Measurements from ENCODE around the gene FOXS1.

Gene FOXS1

GRCh38 chr20:31861135-31861384 is 15.7 kb upstream of the FOXS1 start:
- DNase-seq = no peak

GRCh38 chr20:31860390-31861134 is 15.2 kb upstream of the FOXS1 start:
- no peak for DNase-seq

GRCh38 chr20:31859998-31860380 is 14.6 kb upstream of the FOXS1 start:
- DNase-seq = no peak

GRCh38 chr20:31859266-31859997 is 14.0 kb upstream of the FOXS1 start:
- DNase-seq = no peak

- DNase-seq = no peak
Measured at GRCh38 chr20:31858760-31859083, 13.3 kb upstream of the FOXS1 start.

- DNase-seq = no peak
Measured at GRCh38 chr20:31857861-31858759, 12.7 kb upstream of the FOXS1 start.

- DNase-seq = no peak
Measured at GRCh38 chr20:31856516-31856915, 11.1 kb upstream of the FOXS1 start.

- no peak for DNase-seq
Measured at GRCh38 chr20:31853481-31853880, 8.1 kb upstream of the FOXS1 start.

GRCh38 chr20:31851240-31851955 is 6.0 kb upstream of the FOXS1 start:
- no peak for DNase-seq

- no peak for DNase-seq
Measured at GRCh38 chr20:31849306-31849930, 4.0 kb upstream of the FOXS1 start.

- DNase-seq = no peak
Measured at GRCh38 chr20:31848088-31848999, 2.9 kb upstream of the FOXS1 start.

- DNase-seq = no peak
Measured at GRCh38 chr20:31846793-31847138, 1.4 kb upstream of the FOXS1 start.

- DNase-seq = no peak
Measured at GRCh38 chr20:31844737-31845299, 586 bp downstream of the FOXS1 start.

- DNase-seq = no peak
Measured at GRCh38 chr20:31843881-31844280, 1.5 kb downstream of the FOXS1 start.

GRCh38 chr20:31843288-31843687 is 2.1 kb downstream of the FOXS1 start:
- no peak for DNase-seq

GRCh38 chr20:31842471-31843157 is 2.8 kb downstream of the FOXS1 start:
- no peak for DNase-seq

GRCh38 chr20:31841928-31842327 is 3.5 kb downstream of the FOXS1 start:
- DNase-seq = no peak

GRCh38 chr20:31840906-31841816 is 4.2 kb downstream of the FOXS1 start:
- no peak for DNase-seq

- DNase-seq = no peak
Measured at GRCh38 chr20:31839782-31840487, 5.5 kb downstream of the FOXS1 start.

Measured in inflammatory macrophage (primary cell).